NCI-H2227 treated with DMSO at 0.1 percent for 48 hours (cell line): Measurements from ENCODE around the gene GATA2.

Experiments
- DNase-seq: peaks from one replicate; lab custom pipeline; 2025; lab: John Stamatoyannopoulos, UW

The GATA2 gene

GRCh38 chr3:128501431-128501830 is 8.4 kb upstream of the GATA2 start:
- DNase-seq = no peak

GRCh38 chr3:128500556-128500955 is 7.6 kb upstream of the GATA2 start:
- no peak for DNase-seq

GRCh38 chr3:128499724-128500275 is 6.8 kb upstream of the GATA2 start:
- no peak for DNase-seq

DNA sequence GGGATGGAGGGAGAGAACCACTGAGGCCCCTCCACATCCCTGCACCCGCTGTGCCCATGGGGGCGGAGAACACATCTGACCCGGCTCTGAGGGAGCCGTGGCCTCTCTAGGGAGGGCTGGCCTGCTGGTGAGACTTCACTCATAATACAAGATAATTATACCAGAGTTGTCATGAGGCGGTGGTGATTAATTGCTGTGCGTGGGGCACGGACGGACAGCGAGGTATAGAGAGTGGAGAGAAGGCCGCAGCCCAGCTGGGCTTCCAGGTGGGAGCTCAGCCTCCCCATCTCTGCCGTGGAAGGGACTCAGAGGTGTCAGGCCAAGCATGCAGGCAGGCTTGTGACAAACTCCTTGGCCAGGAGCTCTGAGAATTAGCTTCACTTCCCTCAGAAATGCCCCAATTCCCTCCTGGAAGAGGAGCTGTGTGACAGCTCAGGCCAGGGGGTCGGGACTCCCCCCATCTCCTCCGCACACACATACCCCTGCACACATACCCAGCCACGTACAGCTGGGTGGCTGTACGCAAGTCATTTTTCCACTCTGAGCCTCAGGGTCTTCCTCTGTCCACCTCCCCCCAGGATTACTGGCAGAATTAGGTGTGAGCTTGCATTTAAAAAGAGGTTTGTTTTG is 6.0 kb upstream of the GATA2 start:
- no peak for DNase-seq

DNA sequence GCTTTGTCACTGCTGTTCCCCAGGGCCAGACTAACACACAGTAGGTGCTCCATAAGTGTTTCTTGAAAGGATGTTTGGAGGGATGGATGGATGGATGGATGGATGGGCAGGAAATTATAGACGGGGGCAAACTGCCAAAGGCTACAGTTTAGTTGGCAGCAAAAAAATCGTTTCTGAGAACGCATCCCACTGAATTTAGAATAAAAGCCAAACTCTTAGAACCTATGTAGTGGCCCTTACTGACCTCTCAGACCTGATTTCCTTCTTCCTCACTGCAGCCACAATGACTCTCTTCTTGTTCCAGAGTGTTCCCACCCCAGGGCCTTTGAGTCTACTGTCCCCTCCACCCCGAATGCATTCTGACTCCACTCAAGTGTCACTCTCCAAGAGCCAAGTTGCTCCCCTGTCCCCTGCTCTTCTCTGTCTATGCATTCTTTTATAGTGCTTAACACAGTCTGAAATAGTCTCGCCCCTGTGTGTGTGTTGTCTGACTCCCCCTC is 5.2 kb upstream of the GATA2 start:
- no peak for DNase-seq

DNA sequence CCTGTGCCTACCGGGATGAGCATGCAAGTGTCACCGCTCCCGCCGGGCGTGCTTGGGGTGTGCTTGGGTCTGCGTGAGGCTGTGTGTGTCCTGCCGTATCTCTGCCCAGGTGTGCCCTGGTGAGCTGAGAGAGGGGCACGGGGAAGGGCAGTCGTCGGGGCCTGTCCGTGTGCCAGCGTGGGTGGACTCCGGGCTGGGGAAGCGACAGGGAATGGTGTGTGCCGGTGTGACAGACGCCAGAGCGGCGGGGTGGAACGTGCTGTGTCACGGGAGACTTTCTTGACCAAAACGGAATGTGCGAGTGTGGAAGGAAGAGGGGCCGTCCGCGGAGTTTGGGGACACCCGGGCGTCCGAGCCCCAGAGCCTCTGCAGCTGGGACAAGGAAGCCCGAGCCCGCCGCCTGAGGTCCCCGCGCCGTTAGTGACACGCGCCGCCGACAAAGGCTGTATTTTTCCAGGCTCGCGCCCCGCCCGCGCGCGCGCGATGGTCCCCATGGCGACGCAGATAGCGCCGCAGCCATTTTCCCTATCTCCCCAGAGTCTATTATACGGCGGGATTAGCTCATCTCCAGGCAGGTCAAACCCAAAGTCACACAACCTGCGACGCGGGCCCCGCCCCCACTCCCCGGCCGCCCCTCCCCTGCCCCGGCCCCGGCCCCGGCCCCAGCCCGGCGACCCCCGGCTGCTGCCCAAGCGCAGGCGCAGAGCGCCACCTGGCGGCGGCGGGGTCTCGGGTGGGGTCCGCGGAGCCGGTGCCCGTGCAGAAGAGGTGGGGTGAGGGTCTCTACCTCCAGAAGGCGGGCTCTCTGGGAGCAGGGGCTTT is 4.5 kb upstream of the GATA2 start:
- DNase-seq = peak; percentile 32

GRCh38 chr3:128496602-128497304 is 3.8 kb upstream of the GATA2 start:
- DNase-seq = no peak

- no peak for DNase-seq
These were observed 3.1 kb upstream of the GATA2 start for GRCh38 chr3:128496019-128496601.

GRCh38 chr3:128495435-128495970 is 2.5 kb upstream of the GATA2 start:
- DNase-seq = no peak

DNA sequence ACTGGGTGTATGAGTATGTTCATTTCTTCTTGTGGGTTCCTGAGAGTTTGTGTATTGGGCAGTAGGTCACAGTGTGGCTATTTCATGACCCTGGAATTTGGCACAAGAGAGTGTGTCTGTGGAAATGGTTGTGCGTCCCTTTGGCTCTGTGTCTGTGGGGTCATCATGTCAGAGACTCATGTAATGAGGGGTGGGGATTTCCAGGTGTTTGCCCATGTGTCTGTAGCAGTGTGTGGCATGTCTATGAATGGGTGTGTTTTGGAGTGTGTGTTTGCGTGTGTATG is 1.3 kb upstream of the GATA2 start:
- DNase-seq = no peak

GRCh38 chr3:128493570-128494366 is 767 bp upstream of the GATA2 start:
- no peak for DNase-seq

DNA sequence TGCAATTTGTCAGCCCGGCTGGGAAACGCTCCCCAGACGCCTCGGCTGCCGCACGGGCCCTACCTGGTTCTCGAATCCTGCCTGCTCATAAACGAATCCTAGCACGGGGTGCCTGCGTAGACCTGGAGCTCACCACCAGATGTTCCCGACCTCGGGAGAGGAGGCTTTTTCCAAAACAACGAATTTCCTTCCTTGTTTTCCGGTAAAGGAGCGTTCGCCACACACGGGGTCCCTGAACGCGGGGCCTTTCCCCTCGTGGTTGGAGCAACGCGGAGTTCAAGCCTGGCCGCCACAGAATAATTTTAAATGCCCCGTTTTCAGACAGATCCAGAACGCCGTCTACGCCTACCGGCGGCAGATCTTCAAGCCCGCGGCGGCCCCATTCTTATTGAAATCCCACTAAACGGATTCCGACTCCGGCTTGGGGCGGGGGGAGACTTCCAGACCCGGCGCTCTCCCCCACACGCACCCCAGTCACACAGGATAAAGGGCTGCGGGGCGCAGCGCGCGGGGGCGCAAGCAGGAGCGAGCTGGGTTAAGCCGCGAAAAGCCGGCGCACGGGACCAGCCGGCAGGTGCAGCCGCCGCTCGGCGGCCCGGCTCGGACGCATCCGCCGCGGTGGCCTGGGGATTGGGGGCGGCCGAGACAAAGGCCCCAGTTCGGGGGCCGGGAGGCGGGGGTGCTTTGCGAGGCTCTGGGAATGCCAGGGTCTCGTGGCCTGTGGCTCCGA is 895 bp downstream of the GATA2 start:
- DNase-seq = peak; percentile 49

DNA sequence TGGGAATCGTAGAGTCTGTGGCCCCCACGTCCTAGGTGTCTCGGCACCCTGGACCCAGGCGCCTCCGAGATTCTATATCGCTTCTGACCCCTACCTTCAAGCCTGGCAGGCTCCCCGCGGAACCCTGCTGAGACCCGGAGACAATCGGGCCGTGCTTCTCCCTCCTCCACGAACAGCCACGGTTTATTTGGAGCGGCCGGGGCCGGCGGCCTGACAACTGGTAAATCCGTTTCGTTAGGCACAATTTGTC is 1.4 kb downstream of the GATA2 start:
- no peak for DNase-seq

GRCh38 chr3:128490915-128491690 is 1.9 kb downstream of the GATA2 start:
- DNase-seq = no peak

DNA sequence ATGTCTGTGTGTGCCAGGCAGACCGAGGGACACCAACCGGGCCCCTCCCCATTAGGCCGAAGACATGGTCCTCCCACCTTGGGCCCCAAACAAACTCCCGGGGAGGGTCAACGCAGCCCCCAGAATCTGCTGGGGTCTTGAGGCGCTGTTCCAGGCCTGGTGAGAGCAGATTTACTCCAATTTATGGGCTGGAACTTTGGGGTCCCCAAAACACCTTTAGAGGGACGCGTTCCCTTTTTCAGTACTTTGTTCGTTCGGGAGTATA is 2.4 kb downstream of the GATA2 start:
- no peak for DNase-seq

GRCh38 chr3:128489927-128490649 is 2.9 kb downstream of the GATA2 start:
- DNase-seq = no peak

DNA sequence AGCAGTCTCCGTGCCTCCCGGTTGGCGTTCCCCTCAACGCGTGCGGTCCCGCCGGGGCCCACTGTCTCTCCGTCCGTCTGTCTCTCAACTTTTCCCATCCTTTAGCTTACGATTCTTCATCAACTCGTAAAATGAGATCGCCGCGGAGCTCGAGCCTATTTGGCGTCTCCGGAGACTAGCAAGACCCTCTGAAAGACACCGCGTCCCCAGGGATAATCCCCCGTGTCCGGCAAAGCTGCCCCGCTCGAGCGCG is 3.4 kb downstream of the GATA2 start:
- DNase-seq = no peak

GRCh38 chr3:128488991-128489673 is 3.9 kb downstream of the GATA2 start:
- no peak for DNase-seq

GRCh38 chr3:128488636-128488990 is 4.4 kb downstream of the GATA2 start:
- no peak for DNase-seq
